HG02571 (cell line): ENCODE data around the gene PSD4.
A peak's percentile ranks its signal among the peaks of the same experiment; 100 is the strongest.

Experiments used
- ATAC-seq: cut with Tn5 transposase; IDR thresholded peaks from one replicate; pipeline ENCODE4 v1.9.1; 2021; ENCODE audit warnings: mild to moderate bottlenecking, moderate library complexity; ENCODE audit not compliant: unreplicated experiment

PSD4 gene

GRCh38 chr2:113141451-113141850, 32.3 kb upstream of the PSD4 start:
- no peak for ATAC-seq

GRCh38 chr2:113142290-113142689, 31.5 kb upstream of the PSD4 start:
- ATAC-seq: no peak

- no peak for ATAC-seq
These were observed 29.5 kb upstream of the PSD4 start for GRCh38 chr2:113144259-113144658.

GRCh38 chr2:113148606-113149552, 24.9 kb upstream of the PSD4 start:
- no peak for ATAC-seq

GRCh38 chr2:113149553-113150257, 24.1 kb upstream of the PSD4 start:
- ATAC-seq: no peak

GRCh38 chr2:113150258-113150601, 23.5 kb upstream of the PSD4 start:
- no peak for ATAC-seq

GRCh38 chr2:113155331-113155730, 18.4 kb upstream of the PSD4 start:
- no peak for ATAC-seq

- no peak for ATAC-seq
These were observed 17.3 kb upstream of the PSD4 start for GRCh38 chr2:113156278-113157117.

- peak; percentile 61 for ATAC-seq
These were observed 16.5 kb upstream of the PSD4 start for GRCh38 chr2:113157118-113157896.

GRCh38 chr2:113157897-113158753, 15.6 kb upstream of the PSD4 start:
- no peak for ATAC-seq

GRCh38 chr2:113158884-113159553, 14.8 kb upstream of the PSD4 start:
- no peak for ATAC-seq

- ATAC-seq: no peak
These were observed 13.5 kb upstream of the PSD4 start for GRCh38 chr2:113160248-113160647.

GRCh38 chr2:113160962-113161361, 12.8 kb upstream of the PSD4 start:
- no peak for ATAC-seq

- ATAC-seq: no peak
These were observed 11.6 kb upstream of the PSD4 start for GRCh38 chr2:113162173-113162572.

- ATAC-seq: no peak
These were observed 10.9 kb upstream of the PSD4 start for GRCh38 chr2:113162869-113163268.

- no peak for ATAC-seq
These were observed 9.4 kb upstream of the PSD4 start for GRCh38 chr2:113164215-113164929.

GRCh38 chr2:113164930-113165585, 8.7 kb upstream of the PSD4 start:
- ATAC-seq: no peak

- no peak for ATAC-seq
These were observed 7.6 kb upstream of the PSD4 start for GRCh38 chr2:113166187-113166645.
